ENCODE data around the gene PRKCA. TPM values are rescaled to one million over a fixed set of nuclear protein-coding genes. Genes with fewer than 3 reads are reported as not detected.
"Not testable (repeated sequence)": the region's sequence is repeated elsewhere in the genome, so short reads cannot be mapped to it uniquely, and the experiment has no call there.

The PRKCA gene
- total RNA-seq, 1 experiment from 2014 or later: 36.1 TPM

GRCh38 chr17:66322764-66323163 is 20.4 kb downstream of the PRKCA start:
- Histone ChIP-seq H3K36me3 (peaks cover 17% of the 10 kb centered on the region), H3K9me3 (replicated peaks) (peaks cover 8% of the 10 kb centered on the region; the same call in 1 of the 2 replicates), H3K27ac (no peak overlapping the region), H3K27me3 (replicated peaks) (no peaks in the 10 kb centered on the region), H3K4me1 (replicated peaks) (peaks cover 7% of the 10 kb centered on the region), H3K4me3 (no peak overlapping the region)
- no peak for DNase-seq (ENCODE audit: low read depth in 1 of 2, low spot score in 2 of 2)

GRCh38 chr17:66324381-66325004 is 22.1 kb downstream of the PRKCA start:
- H3K27me3 ChIP-seq (replicated peaks); H3K9me3 ChIP-seq (replicated peaks); DNase-seq (ENCODE audit: low read depth in 1 of 2, low spot score in 2 of 2); H3K4me1 ChIP-seq (replicated peaks); H3K27ac ChIP-seq; H3K4me3 ChIP-seq: not testable (repeated sequence)
- peaks cover 21% of the 10 kb centered on the region for H3K36me3 ChIP-seq

DNA sequence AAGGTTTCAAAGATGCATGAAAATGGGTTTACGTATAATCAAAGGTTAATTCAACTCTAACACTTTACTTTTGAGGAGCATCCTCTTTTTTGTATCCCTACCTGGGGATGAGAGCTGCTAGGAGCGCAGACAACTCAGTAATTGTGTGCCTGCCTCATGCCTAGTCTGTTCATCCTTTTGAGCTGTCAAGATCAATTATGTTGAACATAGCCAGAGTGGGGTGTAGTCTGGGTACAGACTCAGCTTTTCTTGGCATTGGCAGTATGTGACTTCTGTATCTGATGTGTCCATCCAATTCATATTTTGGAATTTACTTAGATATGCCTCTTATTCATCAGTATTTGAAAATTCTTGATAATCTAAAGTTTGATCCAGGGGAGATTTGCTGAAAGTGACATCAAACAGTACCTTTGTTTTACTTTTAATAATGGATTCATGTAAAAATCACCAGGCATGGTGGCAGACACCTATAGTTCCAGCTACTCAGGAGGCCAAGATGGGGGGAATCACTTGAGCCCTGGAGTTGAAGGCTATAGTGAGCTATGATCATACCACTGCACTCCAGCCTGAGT is 24.1 kb downstream of the PRKCA start:
- Histone ChIP-seq H3K4me1 (replicated peaks) (no peaks in the 10 kb centered on the region), H3K36me3 (peaks cover 16% of the 10 kb centered on the region), H3K27me3 (replicated peaks) (no peaks in the 10 kb centered on the region), H3K4me3 (no peak overlapping the region), H3K27ac (no peak overlapping the region), H3K9me3 (replicated peaks) (peaks cover 6% of the 10 kb centered on the region; the same call in 1 of the 2 replicates)
- DNase-seq (ENCODE audit: low read depth in 1 of 2, low spot score in 2 of 2): no peak

- DNase-seq (ENCODE audit: low read depth in 1 of 2, low spot score in 2 of 2): no peak
- no peak overlapping the region for H3K4me3 ChIP-seq
- H3K9me3 ChIP-seq (replicated peaks): no peaks in the 10 kb centered on the region
- no peaks in the 10 kb centered on the region for H3K27me3 ChIP-seq (replicated peaks)
- H3K4me1 ChIP-seq (replicated peaks): no peaks in the 10 kb centered on the region
- no peak overlapping the region for H3K27ac ChIP-seq
- peaks cover 10% of the 10 kb centered on the region; the same call in 1 of the 2 replicates for H3K36me3 ChIP-seq
Measured at GRCh38 chr17:66330646-66331037, 28.2 kb downstream of the PRKCA start.

GRCh38 chr17:66331038-66331816 is 28.8 kb downstream of the PRKCA start:
- H3K4me1 ChIP-seq (replicated peaks): no peaks in the 10 kb centered on the region
- no peaks in the 10 kb centered on the region for H3K27me3 ChIP-seq (replicated peaks)
- DNase-seq (ENCODE audit: low read depth in 1 of 2, low spot score in 2 of 2): no peak
- H3K36me3 ChIP-seq: peaks cover 10% of the 10 kb centered on the region; the same call in 1 of the 2 replicates
- H3K9me3 ChIP-seq (replicated peaks): no peaks in the 10 kb centered on the region
- H3K27ac ChIP-seq: no peak overlapping the region
- no peak overlapping the region for H3K4me3 ChIP-seq

DNA sequence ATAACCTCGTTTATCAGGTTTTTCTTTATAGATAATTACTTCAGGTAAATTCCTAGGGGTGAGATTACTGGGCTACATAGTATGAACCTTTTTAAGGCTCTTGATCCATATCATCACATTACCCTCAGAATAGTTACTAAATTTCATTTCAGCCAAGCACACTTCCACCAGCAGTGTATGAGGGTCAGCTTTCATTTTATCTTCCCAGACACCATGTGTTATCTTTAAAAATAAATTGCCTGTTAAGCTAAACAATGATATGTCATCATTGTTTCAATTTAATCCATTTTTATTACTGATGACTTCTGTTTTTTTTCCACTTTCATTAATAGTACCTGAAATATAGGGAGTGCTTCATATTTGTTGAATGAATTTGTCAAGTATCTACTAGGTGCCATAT is 33.4 kb downstream of the PRKCA start:
- Histone ChIP-seq H3K27ac (no peak overlapping the region), H3K27me3 (replicated peaks) (no peaks in the 10 kb centered on the region), H3K4me1 (replicated peaks) (no peaks in the 10 kb centered on the region), H3K36me3 (peaks cover 4% of the 10 kb centered on the region; the same call in 1 of the 2 replicates), H3K4me3 (no peak overlapping the region), H3K9me3 (replicated peaks) (no peaks in the 10 kb centered on the region)
- DNase-seq (ENCODE audit: low read depth in 1 of 2, low spot score in 2 of 2): no peak

DNA sequence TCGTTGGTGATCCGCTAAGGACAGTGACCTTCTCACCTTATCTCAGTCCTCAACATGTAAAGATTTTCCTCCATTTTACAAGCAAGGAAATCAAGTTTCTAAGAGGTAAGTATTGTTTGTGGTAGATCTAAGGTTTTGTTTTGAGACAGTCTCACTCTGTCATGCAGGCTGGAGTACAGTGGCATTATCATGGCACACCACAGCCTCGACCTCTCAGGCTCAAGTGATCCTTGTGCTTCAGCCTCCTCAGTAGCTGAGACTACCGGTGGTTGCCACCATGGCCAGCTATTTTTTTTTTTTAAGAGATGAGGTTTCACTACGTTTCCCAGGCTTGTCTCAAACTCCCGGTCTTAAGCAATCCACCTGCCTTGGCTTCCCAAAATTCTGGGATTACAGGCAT is 34.9 kb downstream of the PRKCA start:
- Histone ChIP-seq H3K36me3 (peaks cover 8% of the 10 kb centered on the region; the same call in 1 of the 2 replicates), H3K9me3 (replicated peaks) (no peaks in the 10 kb centered on the region), H3K4me1 (replicated peaks) (no peaks in the 10 kb centered on the region), H3K27me3 (replicated peaks) (no peaks in the 10 kb centered on the region), H3K27ac (no peak overlapping the region), H3K4me3 (no peak overlapping the region)
- DNase-seq (ENCODE audit: low read depth in 1 of 2, low spot score in 2 of 2): no peak

DNA sequence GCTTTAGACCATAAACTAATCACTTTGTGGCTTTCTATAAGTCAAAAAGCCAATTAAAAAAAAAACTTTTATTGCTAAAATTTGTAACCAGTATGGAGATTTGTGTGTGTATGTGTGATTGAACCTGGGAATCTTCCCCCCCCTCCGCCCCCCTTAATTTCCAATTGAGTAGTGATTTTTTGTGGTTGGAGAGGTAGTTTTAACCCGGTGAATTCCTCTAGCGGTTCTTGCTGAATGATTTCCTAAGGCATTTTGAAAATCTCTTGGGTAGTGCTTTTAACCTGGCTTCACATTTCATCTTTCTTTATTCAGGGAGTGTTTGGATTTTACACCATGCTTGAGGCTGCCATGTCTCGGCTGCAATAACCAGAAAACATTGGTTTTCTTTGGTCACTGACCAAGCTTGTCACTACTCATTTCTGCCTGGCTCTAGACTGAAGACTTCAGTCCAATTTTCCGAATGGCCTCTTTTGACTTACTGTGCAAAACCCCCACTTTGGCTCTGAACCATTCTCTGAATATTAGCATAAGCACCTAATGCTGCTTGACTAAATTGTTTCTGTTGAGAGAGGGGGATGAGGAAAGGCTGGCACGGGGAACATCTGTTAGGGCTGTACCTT is 35.6 kb downstream of the PRKCA start:
- H3K4me1 ChIP-seq (replicated peaks): no peaks in the 10 kb centered on the region
- no peak overlapping the region for H3K4me3 ChIP-seq
- DNase-seq (ENCODE audit: low read depth in 1 of 2, low spot score in 2 of 2): no peak
- no peaks in the 10 kb centered on the region for H3K27me3 ChIP-seq (replicated peaks)
- no peak overlapping the region for H3K27ac ChIP-seq
- no peaks in the 10 kb centered on the region for H3K9me3 ChIP-seq (replicated peaks)
- H3K36me3 ChIP-seq: peaks cover 8% of the 10 kb centered on the region; the same call in 1 of the 2 replicates

GRCh38 chr17:66338937-66339336 is 36.5 kb downstream of the PRKCA start:
- no peak overlapping the region for H3K4me3 ChIP-seq
- peaks cover 8% of the 10 kb centered on the region; the same call in 1 of the 2 replicates for H3K36me3 ChIP-seq
- H3K9me3 ChIP-seq (replicated peaks): no peaks in the 10 kb centered on the region
- DNase-seq (ENCODE audit: low read depth in 1 of 2, low spot score in 2 of 2): no peak
- H3K27me3 ChIP-seq (replicated peaks): no peaks in the 10 kb centered on the region
- H3K27ac ChIP-seq: no peak overlapping the region
- no peaks in the 10 kb centered on the region for H3K4me1 ChIP-seq (replicated peaks)

DNA sequence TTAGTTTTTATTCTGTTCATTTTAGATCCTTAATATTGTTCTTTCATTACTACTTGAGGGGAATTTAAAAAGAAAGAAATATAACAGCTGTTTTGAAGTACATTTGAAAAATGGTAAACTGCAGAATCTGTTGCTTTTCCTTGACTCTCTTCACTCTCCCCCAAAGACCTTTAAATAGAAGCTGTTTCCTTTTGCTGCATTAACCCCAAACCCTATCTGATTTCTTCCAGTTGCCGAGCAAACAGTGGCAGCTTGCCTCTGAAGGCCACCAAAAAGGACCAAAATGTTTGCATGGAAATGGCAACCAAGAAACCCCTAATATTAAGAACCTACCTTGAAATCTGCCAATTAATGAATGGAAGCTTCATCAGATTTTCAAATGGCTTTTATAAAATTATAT is 37.1 kb downstream of the PRKCA start:
- peaks cover 6% of the 10 kb centered on the region; the same call in 1 of the 2 replicates for H3K36me3 ChIP-seq
- no peak for DNase-seq (ENCODE audit: low read depth in 1 of 2, low spot score in 2 of 2)
- no peak overlapping the region for H3K27ac ChIP-seq
- no peaks in the 10 kb centered on the region for H3K27me3 ChIP-seq (replicated peaks)
- no peak overlapping the region for H3K4me3 ChIP-seq
- H3K4me1 ChIP-seq (replicated peaks): no peaks in the 10 kb centered on the region
- no peaks in the 10 kb centered on the region for H3K9me3 ChIP-seq (replicated peaks)

DNA sequence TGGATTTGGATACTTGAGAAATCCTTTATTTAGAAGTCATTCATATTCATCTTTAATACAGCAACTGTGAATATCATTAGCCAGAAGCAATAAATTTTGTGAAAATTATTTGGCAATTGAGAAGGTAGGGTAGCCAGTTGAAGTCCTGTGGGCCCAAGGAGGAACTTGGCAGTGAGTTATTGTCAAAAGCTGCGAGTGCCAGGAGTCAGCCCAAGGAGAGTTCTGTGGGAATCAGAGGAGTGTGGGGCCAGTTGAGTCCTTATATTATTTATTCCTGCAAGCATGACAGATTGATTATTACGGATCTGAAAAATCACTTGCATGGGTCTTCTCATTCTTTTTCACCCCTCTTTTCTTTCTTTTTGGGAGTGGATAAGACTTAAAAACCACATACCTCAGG is 38.3 kb downstream of the PRKCA start:
- no peaks in the 10 kb centered on the region for H3K27me3 ChIP-seq (replicated peaks)
- DNase-seq (ENCODE audit: low read depth in 1 of 2, low spot score in 2 of 2): no peak

GRCh38 chr17:66341462-66341861 is 39.0 kb downstream of the PRKCA start:
- H3K36me3 ChIP-seq: peaks cover 4% of the 10 kb centered on the region; the same call in 1 of the 2 replicates
- no peak overlapping the region for H3K27ac ChIP-seq
- H3K27me3 ChIP-seq (replicated peaks): no peaks in the 10 kb centered on the region
- H3K4me1 ChIP-seq (replicated peaks): no peaks in the 10 kb centered on the region
- no peak for DNase-seq (ENCODE audit: low read depth in 1 of 2, low spot score in 2 of 2)
- H3K9me3 ChIP-seq (replicated peaks): no peaks in the 10 kb centered on the region
- no peak overlapping the region for H3K4me3 ChIP-seq

More for the DNA sequence above, 38.3 kb downstream of the PRKCA start:
- H3K36me3 ChIP-seq: peaks cover 4% of the 10 kb centered on the region; the same call in 1 of the 2 replicates
- H3K27ac ChIP-seq: no peak overlapping the region
- no peaks in the 10 kb centered on the region for H3K9me3 ChIP-seq (replicated peaks)
- H3K4me3 ChIP-seq: no peak overlapping the region
- no peaks in the 10 kb centered on the region for H3K4me1 ChIP-seq (replicated peaks)

DNA sequence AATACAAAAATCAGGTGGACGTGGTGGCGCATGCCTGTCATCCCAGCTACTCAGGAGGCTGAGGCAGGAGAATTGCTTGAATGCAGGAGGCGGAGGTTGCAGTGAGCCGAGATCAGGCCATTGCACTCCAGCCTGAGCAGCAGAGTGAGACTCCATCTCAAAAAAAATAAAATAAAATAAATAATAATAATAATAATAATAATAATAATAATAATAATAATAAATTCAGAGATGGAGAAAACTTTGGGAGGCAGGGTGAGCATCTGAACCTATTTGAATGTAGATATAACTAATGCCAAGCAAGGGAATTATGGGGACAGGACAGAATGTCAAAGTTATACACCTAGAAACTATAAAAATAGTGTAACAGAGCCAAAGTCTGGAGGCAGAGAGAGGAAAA is 39.9 kb downstream of the PRKCA start:
- not testable (repeated sequence) for H3K27me3 ChIP-seq (replicated peaks); H3K36me3 ChIP-seq; H3K9me3 ChIP-seq (replicated peaks); H3K4me1 ChIP-seq (replicated peaks); H3K27ac ChIP-seq; H3K4me3 ChIP-seq; DNase-seq (ENCODE audit: low read depth in 1 of 2, low spot score in 2 of 2)

All from SJSA1 (cell line).